Measurements from ENCODE around the gene STARD5.

DNA sequence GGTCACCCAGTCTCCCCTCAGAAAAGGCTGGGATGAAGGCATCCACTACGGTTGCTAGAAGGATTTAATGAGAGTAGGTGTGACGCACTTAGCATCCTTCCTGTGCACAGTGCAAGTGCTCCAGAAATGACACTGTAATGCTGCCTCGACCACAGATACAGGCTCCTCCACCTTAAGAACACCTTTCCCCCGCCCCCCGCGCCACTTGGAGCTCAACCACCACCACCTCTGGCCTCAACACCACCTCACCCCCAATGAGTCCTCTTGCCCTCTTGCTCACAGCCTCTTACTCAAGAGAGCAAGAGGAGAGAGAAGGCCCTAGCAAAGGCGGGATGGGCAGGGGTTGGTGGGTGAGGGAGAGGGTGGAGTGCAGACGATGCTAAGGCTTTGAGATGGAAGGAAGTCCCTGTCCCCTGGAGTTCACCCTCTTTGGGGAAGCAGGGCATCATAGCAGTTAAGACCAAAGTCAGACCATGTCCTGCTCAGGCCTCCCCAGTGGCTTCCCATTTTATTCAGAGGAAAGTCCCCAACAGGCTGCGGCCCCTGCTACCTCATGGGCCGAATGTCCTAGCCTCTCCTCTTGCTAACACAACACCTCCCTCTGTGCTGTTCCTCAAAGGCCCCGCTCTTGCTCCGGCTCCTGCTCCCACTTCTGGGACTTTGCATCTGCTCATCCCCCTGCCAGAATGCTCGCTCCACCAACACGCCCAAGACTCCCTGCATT is 8.3 kb downstream of the STARD5 start:
- TF ChIP-seq, protein P1, sequence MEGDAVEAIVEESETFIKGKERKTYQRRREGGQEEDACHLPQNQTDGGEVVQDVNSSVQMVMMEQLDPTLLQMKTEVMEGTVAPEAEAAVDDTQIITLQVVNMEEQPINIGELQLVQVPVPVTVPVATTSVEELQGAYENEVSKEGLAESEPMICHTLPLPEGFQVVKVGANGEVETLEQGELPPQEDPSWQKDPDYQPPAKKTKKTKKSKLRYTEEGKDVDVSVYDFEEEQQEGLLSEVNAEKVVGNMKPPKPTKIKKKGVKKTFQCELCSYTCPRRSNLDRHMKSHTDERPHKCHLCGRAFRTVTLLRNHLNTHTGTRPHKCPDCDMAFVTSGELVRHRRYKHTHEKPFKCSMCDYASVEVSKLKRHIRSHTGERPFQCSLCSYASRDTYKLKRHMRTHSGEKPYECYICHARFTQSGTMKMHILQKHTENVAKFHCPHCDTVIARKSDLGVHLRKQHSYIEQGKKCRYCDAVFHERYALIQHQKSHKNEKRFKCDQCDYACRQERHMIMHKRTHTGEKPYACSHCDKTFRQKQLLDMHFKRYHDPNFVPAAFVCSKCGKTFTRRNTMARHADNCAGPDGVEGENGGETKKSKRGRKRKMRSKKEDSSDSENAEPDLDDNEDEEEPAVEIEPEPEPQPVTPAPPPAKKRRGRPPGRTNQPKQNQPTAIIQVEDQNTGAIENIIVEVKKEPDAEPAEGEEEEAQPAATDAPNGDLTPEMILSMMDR (conservative IDR thresholded peaks at IDR 0.05; ENCODE audit: low read depth in 2 of 2), result no peak
- TF ChIP-seq EZH2 (IDR thresholded peaks at IDR 0.05; ENCODE audit: low read depth, unreplicated experiment) (no peak), CREB1 (CRISPR knock-in tag; IDR thresholded peaks at IDR 0.05; ENCODE audit: low read depth) (no peak)

All from GM23338 (cell line).